ENCODE measurements around the gene TPM2. TPM values are rescaled to one million over a fixed set of nuclear protein-coding genes. Genes with fewer than 3 reads are reported as not detected.

The TPM2 gene
- total RNA-seq, 1 donor from 2014 or later: 188 TPM

- Mint-ChIP-seq H3K4me1 (ENCODE audit: low read depth, unreplicated experiment) (peaks cover 22% of the 10 kb centered on the region), H3K27me3 (ENCODE audit: unreplicated experiment) (peaks cover 8% of the 10 kb centered on the region), H3K36me3 (ENCODE audit: unreplicated experiment) (no peaks in the 10 kb centered on the region), H3K9me3 (ENCODE audit: unreplicated experiment) (peaks cover 11% of the 10 kb centered on the region), H3K27ac (ENCODE audit: unreplicated experiment) (no peak overlapping the region), H3K4me3 (ENCODE audit: unreplicated experiment) (peak overlapping the region; percentile 87)
- DNase-seq: no peak
- no peak for TF ChIP-seq CTCF (IDR thresholded peaks at IDR 0.05; ENCODE audit: partially characterized antibody, unreplicated experiment)
Measured at GRCh38 chr9:35691757-35692301, 2.1 kb upstream of the TPM2 start.

GRCh38 chr9:35691334-35691650, 1.6 kb upstream of the TPM2 start:
- Mint-ChIP-seq H3K4me3 (ENCODE audit: unreplicated experiment) (peak overlapping the region; percentile 87), H3K4me1 (ENCODE audit: low read depth, unreplicated experiment) (peaks cover 27% of the 10 kb centered on the region), H3K9me3 (ENCODE audit: unreplicated experiment) (peaks cover 11% of the 10 kb centered on the region), H3K27me3 (ENCODE audit: unreplicated experiment) (peaks cover 6% of the 10 kb centered on the region), H3K27ac (ENCODE audit: unreplicated experiment) (peak overlapping the region; percentile 38), H3K36me3 (ENCODE audit: unreplicated experiment) (no peaks in the 10 kb centered on the region)
- no peak for TF ChIP-seq CTCF (IDR thresholded peaks at IDR 0.05; ENCODE audit: partially characterized antibody, unreplicated experiment)
- DNase-seq: no peak

DNA sequence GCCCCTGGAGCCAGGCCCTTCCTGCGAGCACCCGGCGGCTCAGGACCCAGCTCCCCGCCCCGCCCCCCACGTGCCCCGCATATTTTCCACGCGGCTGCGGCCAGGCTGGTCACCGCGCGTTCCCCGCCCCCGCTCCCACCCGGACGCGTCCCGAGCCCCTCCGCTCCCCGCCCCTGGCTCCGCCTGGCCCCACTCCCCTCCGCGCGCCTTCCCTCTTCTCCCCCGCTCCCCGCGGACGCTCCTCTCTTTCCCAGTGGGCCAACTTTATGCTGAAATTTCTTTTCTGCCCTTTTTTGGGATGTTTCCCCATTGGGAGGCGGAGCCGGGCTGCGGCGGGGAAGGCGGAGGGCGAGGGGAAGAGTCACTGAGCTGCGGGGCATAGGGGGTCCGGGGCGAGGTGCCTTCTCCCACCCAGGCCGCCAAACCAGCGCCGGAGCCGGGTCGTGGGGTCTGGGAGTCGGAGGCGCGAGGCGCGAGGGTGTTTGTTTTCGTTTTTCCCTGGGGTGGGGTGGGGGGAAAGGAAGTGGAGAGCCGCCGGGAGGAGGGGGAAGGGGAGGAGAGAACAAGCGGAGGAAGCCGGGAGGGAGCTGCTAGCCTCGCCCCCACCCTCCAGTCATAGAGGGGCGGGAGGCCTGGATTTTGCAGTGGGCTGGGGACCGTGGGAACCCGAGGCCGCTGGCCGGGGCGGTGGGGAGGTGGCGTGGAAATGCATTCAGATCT, 1.0 kb upstream of the TPM2 start:
- peaks cover 12% of the 10 kb centered on the region for H3K9me3 Mint-ChIP-seq (ENCODE audit: unreplicated experiment)
- H3K27me3 Mint-ChIP-seq (ENCODE audit: unreplicated experiment): peaks cover 6% of the 10 kb centered on the region
- no peak for TF ChIP-seq CTCF (IDR thresholded peaks at IDR 0.05; ENCODE audit: partially characterized antibody, unreplicated experiment)
- peak; percentile 62 for DNase-seq
- peaks cover 29% of the 10 kb centered on the region for H3K4me1 Mint-ChIP-seq (ENCODE audit: low read depth, unreplicated experiment)
- peak overlapping the region; percentile 43 for H3K27ac Mint-ChIP-seq (ENCODE audit: unreplicated experiment)
- H3K36me3 Mint-ChIP-seq (ENCODE audit: unreplicated experiment): no peaks in the 10 kb centered on the region
- peak overlapping the region; percentile 87 for H3K4me3 Mint-ChIP-seq (ENCODE audit: unreplicated experiment)

GRCh38 chr9:35690294-35690613, 529 bp upstream of the TPM2 start:
- Mint-ChIP-seq H3K4me3 (ENCODE audit: unreplicated experiment) (peak overlapping the region; percentile 81), H3K9me3 (ENCODE audit: unreplicated experiment) (peaks cover 12% of the 10 kb centered on the region), H3K27me3 (ENCODE audit: unreplicated experiment) (peaks cover 6% of the 10 kb centered on the region), H3K27ac (ENCODE audit: unreplicated experiment) (no peak overlapping the region), H3K36me3 (ENCODE audit: unreplicated experiment) (no peaks in the 10 kb centered on the region), H3K4me1 (ENCODE audit: low read depth, unreplicated experiment) (peaks cover 30% of the 10 kb centered on the region)
- TF ChIP-seq CTCF (IDR thresholded peaks at IDR 0.05; ENCODE audit: partially characterized antibody, unreplicated experiment): no peak
- no peak for DNase-seq

All from glutamatergic neuron (in vitro differentiated cells).